Fibroblast of the aortic adventitia (primary cell): ENCODE measurements around the gene MPC2. TPM values are rescaled to one million over a fixed set of nuclear protein-coding genes. Genes with fewer than 3 reads are reported as not detected.

Experiments
- DNase-seq: peaks from one replicate; pipeline ENCODE4 v3.0.0-alpha.2; 2010; ENCODE audit warnings: low read depth
- H3K4me3 ChIP-seq: 2 replicates; pipeline ENCODE4 v1.5.1; 2011; ENCODE audit warnings: low read depth, mild to moderate bottlenecking, control low read depth, low read length, moderate library complexity
- CTCF ChIP-seq: IDR thresholded peaks from 2 replicates; pipeline ENCODE4 v1.5.1; 2011; ENCODE audit warnings: mild to moderate bottlenecking, low read length, control low read depth, inconsistent platforms; ENCODE audit not compliant: insufficient read depth
- total RNA-seq: library from RNA; depleted of rRNA; stranded (reverse); fragments of >200 nt; gene quantifications from 2 replicates; pipeline ENCODE4 v1.2.3, GENCODE V29; 2012; ENCODE audit warnings: low replicate concordance

The MPC2 gene
- total RNA-seq, 1 donor, result 49.3 TPM

GRCh38 chr1:167911413-167911812 lies 25.5 kb downstream of the MPC2 start:
- no peak for DNase-seq
- H3K4me3 ChIP-seq, result no peak overlapping the region
- TF ChIP-seq CTCF, result no peak

GRCh38 chr1:167910530-167910929 lies 26.3 kb downstream of the MPC2 start:
- H3K4me3 ChIP-seq, result no peak overlapping the region
- no peak for TF ChIP-seq CTCF
- DNase-seq, result no peak

- TF ChIP-seq CTCF, result no peak
- DNase-seq, result no peak
- H3K4me3 ChIP-seq, result no peak overlapping the region
Observed at GRCh38 chr1:167909691-167910180, 27.1 kb downstream of the MPC2 start.

- no peak overlapping the region for H3K4me3 ChIP-seq
- peak; percentile 16 for DNase-seq
- TF ChIP-seq CTCF, result no peak
Observed at GRCh38 chr1:167905671-167906070, 31.2 kb downstream of the MPC2 start.

GRCh38 chr1:167905182-167905581 lies 31.7 kb downstream of the MPC2 start:
- no peak for TF ChIP-seq CTCF
- DNase-seq, result peak; percentile 11
- H3K4me3 ChIP-seq, result no peak overlapping the region

- no peak overlapping the region for H3K4me3 ChIP-seq
- DNase-seq, result peak; percentile 49
- TF ChIP-seq CTCF, result no peak
Observed at GRCh38 chr1:167904652-167905130, 32.2 kb downstream of the MPC2 start.

GRCh38 chr1:167900907-167901306 lies 36.0 kb downstream of the MPC2 start:
- TF ChIP-seq CTCF, result no peak
- no peak overlapping the region for H3K4me3 ChIP-seq
- no peak for DNase-seq
